SJSA1 (cell line): Measurements from ENCODE around the gene TMEFF1. TPM values are rescaled to one million over a fixed set of nuclear protein-coding genes. Genes with fewer than 3 reads are reported as not detected.

Experiments
- DNase-seq, 2 experiments: peaks; one replicate each; pipeline ENCODE4 v3.0.0-alpha.2; 2015 to 2020; ENCODE audit warnings: low spot score in 2 of 2, low read depth in 1 of 2
- H3K27ac ChIP-seq: fragments of 250-450 bp; sonication (Bioruptor Pico); 2 replicates; pipeline ENCODE4 v1.5.1; 2020; ENCODE audit warnings: mild to moderate bottlenecking, moderate library complexity
- H3K27me3 ChIP-seq: fragments of 250-450 bp; sonication (Bioruptor Pico); replicated peaks from 2 replicates; pipeline ENCODE4 v1.5.1; 2020; ENCODE audit warnings: mild to moderate bottlenecking, moderate library complexity
- H3K36me3 ChIP-seq: fragments of 250-450 bp; sonication (Bioruptor Pico); 2 replicates; pipeline ENCODE4 v1.5.1; 2020; ENCODE audit warnings: mild to moderate bottlenecking
- H3K4me1 ChIP-seq: fragments of 250-450 bp; sonication (Bioruptor Pico); replicated peaks from 2 replicates; pipeline ENCODE4 v1.6.1; 2021; ENCODE audit warnings: mild to moderate bottlenecking
- H3K4me3 ChIP-seq: fragments of 250-450 bp; sonication (Bioruptor Pico); 2 replicates; pipeline ENCODE4 v1.5.1; 2020; ENCODE audit warnings: mild to moderate bottlenecking
- H3K9me3 ChIP-seq: fragments of 250-450 bp; sonication (Bioruptor Pico); replicated peaks from 2 replicates; pipeline ENCODE4 v1.5.1; 2020; ENCODE audit warnings: mild to moderate bottlenecking
- total RNA-seq: library from RNA; depleted of rRNA; stranded (reverse); fragments of >200 nt; shearing (Covaris generic); gene quantifications from 2 replicates; pipeline ENCODE4 v1.2.3, GENCODE V29; 2014; rRNA removed

TMEFF1 gene, protein sequence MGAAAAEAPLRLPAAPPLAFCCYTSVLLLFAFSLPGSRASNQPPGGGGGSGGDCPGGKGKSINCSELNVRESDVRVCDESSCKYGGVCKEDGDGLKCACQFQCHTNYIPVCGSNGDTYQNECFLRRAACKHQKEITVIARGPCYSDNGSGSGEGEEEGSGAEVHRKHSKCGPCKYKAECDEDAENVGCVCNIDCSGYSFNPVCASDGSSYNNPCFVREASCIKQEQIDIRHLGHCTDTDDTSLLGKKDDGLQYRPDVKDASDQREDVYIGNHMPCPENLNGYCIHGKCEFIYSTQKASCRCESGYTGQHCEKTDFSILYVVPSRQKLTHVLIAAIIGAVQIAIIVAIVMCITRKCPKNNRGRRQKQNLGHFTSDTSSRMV
- 1.3 and 9.3 TPM in 2 replicates for total RNA-seq

DNA sequence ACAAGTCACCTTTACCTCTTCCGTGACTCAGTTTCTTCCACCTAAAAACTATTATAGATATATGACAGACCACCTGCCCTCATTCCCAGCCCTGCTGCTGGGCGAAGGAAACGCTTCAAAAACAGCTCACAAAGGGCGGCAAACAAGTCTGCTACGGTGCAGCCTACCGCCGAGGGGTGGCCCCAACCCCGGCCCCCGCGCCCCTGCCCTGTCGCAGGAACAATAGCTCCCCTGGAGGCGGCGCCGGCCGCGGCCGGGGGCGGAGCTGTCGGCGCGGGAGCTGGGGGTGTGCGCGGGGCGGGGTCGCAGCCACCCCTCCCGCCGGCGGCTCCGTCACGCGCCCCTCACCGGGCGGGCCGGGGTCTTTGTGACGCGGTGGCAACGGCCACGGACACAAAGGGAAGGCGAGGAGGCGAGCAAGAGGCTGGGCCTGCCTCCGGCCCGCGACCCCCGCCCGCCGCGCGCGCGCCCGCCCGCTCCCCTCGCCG, at the start of gene TMEFF1:
TSS of gene TMEFF1 (plus strand) at position 362 of the 488 bp plus-strand sequence. CDS start 396 bp downstream, outside the sequence.
- Histone ChIP-seq H3K27ac (no peak within 1 kb of the TSS), H3K4me3 (peak within 1 kb of the TSS; percentile 77), H3K9me3 (no peaks in the 10 kb centered on the region), H3K4me1 (0 out of 2 replicates have a peak, but pooled peaks cover 3% of the 10 kb centered on the region), H3K36me3 (no peaks in the 10 kb centered on the region), H3K27me3 (no peaks in the 10 kb centered on the region)
- peak in 1 of 2 experiments; percentile 58 for DNase-seq

DNA sequence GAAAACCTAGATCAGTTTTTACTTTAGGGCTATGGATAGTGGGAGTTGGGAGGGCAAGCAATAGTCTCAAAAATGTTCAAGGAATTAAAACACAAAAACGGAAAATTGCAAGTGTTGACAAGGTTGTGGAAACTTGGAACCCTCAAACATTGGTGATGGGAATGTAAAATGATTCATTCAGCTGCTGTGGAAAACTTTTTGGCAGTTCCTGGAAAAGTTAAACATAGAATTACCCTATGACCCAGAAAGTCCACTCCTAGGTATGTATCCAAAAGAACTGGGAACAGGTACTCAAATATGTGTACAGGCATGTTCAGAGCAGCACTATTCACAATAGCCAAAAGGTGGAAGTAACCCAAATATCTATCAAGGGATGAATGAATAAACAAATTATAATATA, 47.2 kb upstream of the TMEFF1 start:
- Histone ChIP-seq H3K4me3 (no peak overlapping the region), H3K9me3 (no peaks in the 10 kb centered on the region), H3K27ac (peak overlapping the region; percentile 83), H3K36me3 (peaks cover 10% of the 10 kb centered on the region), H3K27me3 (no peaks in the 10 kb centered on the region), H3K4me1 (peaks cover 32% of the 10 kb centered on the region)
- DNase-seq, result no peak

DNA sequence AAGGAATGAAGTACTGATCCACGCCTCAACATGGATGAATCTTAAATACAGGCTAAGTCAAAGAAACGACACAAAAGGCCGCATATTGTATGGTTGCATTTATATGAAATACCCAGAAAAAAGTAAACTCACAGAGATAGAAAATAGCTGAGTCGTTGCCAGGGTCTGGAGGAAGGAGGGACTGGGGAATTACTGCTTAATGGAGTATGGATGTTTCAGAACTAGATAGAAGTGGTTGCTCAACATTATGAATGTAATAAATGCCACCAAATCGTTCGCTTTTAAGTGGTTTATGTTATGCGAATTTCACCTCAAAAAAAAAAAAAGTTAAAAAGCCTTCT, 46.8 kb upstream of the TMEFF1 start:
- DNase-seq, result no peak
- H3K27ac ChIP-seq, result peak overlapping the region; percentile 83
- H3K9me3 ChIP-seq, result no peaks in the 10 kb centered on the region
- no peaks in the 10 kb centered on the region for H3K27me3 ChIP-seq
- H3K4me1 ChIP-seq, result peaks cover 32% of the 10 kb centered on the region
- H3K4me3 ChIP-seq, result peak overlapping the region; percentile 87
- H3K36me3 ChIP-seq, result peaks cover 11% of the 10 kb centered on the region

DNA sequence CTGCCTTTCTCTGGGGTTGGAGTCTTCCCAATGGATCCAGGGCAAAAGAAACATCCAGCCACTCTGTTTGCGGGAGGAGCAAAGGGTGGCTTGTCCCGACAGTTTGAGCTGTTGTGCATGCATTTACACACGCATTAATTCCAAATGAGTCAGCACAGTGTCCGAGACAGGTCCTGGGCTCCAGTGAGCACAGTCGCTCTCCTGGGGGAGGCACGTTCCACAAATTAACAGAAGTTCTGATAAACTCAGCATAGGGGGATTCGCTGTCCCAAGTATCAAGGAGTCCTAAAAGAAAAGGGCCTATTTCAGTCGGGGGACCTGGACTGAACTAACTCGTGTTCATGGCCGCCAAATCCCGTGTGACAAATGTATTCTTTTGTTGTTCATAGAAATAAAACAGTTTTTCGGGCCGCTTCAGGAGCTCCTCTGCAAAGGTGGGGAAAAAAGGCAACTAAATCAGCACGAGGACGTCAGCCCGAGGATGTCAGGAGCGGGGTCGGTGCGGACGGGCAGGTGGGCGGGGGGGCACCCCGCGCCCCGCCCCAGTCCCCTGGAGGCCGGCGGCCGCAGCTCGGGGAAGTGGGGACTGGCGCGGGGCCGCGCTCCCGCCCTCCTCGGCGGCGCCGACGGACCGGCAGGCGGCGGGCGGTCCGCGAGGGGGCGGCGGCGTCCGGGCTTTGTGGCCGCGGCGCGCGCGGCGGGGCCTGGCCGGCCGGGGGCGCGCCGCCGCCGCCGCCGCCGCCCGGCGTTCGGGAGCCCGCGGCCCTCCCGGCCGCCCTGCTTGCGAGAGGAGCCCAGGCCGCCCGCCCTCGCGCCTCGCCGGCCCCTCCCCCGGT, 46.2 kb upstream of the TMEFF1 start, which contains the start of gene MSANTD3:
TSS of gene MSANTD3 (plus strand) at position 614 of the 836 bp plus-strand sequence. CDS start 14,796 bp downstream, outside the sequence.
- Histone ChIP-seq H3K36me3 (peaks cover 17% of the 10 kb centered on the region), H3K27ac (peak within 1 kb of the TSS; percentile 94), H3K4me1 (peaks cover 32% of the 10 kb centered on the region), H3K27me3 (no peaks in the 10 kb centered on the region), H3K9me3 (no peaks in the 10 kb centered on the region), H3K4me3 (peak within 1 kb of the TSS; percentile 87)
- DNase-seq, result peak; percentile 61 to 77

DNA sequence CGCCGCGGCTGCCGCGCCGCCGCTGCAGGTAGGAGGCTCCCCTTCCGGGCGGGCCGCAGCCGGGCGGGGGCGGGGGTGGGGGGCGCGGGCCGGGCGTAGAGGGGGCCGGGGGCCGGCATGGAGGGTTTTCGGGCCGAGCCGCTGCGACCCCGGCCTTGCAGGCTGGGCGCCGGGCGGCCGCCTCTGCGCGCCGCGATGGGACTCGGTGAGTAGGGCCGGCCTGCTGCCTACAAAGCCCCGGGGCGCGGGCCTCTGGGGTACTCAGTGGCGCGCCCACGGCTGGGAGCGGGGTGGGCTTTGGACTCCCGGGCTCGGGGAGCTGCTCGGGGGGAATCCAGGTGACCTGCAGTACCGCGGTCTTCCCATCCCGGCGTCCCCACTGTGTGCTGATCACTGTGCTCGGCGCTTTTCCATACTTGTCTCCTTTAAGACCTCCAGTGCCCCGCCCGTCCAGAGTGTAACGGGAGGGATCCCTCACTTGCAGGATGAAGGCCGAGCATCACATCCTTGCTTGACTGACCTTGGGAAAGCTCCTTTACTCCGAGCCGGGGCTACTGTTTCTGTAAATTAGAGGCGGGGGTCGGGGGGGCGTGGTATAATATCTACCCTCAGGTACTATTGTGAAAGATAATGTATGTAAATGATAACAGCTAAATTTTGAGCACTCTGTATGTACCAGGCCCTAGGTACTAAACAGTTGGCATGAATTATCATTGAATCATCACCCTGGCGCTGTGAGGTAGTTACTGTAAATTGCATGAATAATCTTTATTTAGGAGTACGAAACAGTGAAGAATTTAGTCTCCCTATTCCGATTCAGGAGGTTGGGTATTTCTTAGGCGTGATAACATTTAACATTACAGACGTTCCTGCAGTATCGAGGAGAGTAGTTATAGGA, 45.3 kb upstream of the TMEFF1 start:
- H3K27me3 ChIP-seq, result no peaks in the 10 kb centered on the region
- DNase-seq, result peak; percentile 68 to 70
- H3K36me3 ChIP-seq, result peaks cover 26% of the 10 kb centered on the region
- peaks cover 32% of the 10 kb centered on the region for H3K4me1 ChIP-seq
- H3K27ac ChIP-seq, result peak overlapping the region; percentile 94
- H3K9me3 ChIP-seq, result no peaks in the 10 kb centered on the region
- peak overlapping the region; percentile 87 for H3K4me3 ChIP-seq

DNA sequence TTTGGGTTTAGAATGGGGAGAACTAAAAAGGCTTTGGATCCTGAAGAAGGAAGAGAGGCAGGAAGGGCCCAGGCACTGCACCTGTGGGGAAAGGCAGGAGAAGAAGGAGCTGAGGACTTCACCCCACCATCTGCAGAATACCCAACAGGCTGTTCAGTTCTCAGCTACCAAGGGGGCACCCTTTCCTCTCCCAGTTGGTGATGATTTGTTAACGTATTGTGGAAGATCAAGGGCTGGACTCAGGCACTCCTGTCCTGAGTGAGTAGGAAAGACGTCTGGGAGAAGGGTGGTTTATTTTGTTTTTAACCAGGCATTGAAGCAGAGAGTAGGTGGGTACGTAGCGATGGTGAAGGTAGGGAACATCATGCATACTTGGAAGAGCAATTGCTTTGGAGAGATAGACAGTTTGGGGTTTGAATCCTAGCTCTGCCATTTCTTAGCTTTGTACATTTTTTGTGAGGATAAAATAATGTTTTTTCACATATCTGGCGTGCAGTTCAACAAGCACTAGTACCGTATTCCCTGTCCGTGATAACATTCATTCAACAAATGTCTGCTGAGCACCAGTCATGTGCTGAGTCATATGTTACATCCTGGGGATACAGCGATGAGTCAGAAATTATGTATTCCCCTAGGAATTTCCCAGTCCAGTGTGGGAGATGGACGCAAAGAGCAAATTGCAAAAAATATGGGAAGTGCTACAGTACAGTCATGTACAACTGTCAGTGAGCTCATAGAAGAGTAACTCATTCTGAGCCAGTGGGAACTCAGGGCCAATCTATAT, 43.9 kb upstream of the TMEFF1 start:
- peak overlapping the region; percentile 94 for H3K27ac ChIP-seq
- no peaks in the 10 kb centered on the region for H3K27me3 ChIP-seq
- H3K9me3 ChIP-seq, result no peaks in the 10 kb centered on the region
- H3K4me1 ChIP-seq, result peaks cover 32% of the 10 kb centered on the region
- peaks cover 39% of the 10 kb centered on the region for H3K36me3 ChIP-seq
- peak overlapping the region; percentile 87 for H3K4me3 ChIP-seq
- DNase-seq, result peak; percentile 80 to 93

DNA sequence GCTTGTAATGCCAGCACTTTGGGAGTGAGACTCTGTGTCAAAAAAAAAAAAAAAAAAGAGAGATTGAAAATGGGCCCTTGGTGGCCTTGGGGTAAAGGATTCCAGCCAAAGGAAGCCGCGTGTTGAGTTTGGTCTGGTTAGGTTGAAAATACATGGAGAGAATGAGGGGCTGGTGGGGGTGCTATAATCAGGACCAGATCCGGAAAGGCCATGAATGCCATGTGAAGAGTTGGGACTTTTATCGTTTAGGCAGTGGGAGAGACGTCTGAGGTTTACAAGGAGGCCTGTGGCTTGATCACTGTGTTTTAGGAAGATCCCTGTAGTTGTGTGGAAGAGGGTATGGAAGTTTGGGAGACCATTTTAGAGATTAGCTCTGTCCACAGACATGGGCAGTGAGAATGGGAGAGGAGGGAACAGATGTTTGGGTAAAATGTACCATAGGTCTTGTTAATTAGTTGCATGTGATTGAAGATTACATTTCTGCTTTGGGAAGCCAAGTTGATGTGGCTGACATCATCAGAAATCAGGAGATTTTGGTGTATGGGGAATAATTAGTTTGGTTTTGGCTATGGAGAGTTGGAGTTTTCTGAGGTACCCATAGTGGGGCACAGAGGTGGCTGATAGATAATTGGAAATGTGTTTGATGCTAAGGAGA, 42.5 kb upstream of the TMEFF1 start:
- no peaks in the 10 kb centered on the region for H3K27me3 ChIP-seq
- peaks cover 32% of the 10 kb centered on the region for H3K4me1 ChIP-seq
- H3K9me3 ChIP-seq, result no peaks in the 10 kb centered on the region
- peak overlapping the region; percentile 94 for H3K27ac ChIP-seq
- no peak overlapping the region for H3K4me3 ChIP-seq
- H3K36me3 ChIP-seq, result peaks cover 51% of the 10 kb centered on the region
- DNase-seq, result peak in 1 of 2 experiments; percentile 21

DNA sequence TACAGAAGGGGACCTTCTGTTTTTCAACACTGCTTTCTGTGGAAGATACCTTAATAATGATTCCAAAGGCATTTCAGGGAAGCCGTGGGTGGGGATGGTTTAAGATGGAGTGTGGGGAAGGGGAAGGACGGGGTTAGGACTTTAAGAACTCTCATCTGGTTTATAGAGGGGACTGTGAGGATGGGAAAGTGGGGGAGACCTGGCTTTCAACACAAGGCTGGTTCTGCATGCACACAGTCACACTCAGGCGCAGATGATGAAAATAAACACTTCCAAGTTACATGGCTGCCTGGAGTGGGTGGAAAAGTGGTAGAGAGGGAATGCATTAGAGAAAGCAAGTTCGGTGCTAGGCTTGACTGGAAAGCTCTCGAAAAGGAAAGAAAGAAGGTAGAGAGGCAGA, 41.1 kb upstream of the TMEFF1 start:
- Histone ChIP-seq H3K9me3 (no peaks in the 10 kb centered on the region), H3K4me1 (peaks cover 24% of the 10 kb centered on the region), H3K27ac (no peak overlapping the region), H3K4me3 (no peak overlapping the region), H3K27me3 (no peaks in the 10 kb centered on the region), H3K36me3 (peaks cover 60% of the 10 kb centered on the region)
- no peak for DNase-seq

DNA sequence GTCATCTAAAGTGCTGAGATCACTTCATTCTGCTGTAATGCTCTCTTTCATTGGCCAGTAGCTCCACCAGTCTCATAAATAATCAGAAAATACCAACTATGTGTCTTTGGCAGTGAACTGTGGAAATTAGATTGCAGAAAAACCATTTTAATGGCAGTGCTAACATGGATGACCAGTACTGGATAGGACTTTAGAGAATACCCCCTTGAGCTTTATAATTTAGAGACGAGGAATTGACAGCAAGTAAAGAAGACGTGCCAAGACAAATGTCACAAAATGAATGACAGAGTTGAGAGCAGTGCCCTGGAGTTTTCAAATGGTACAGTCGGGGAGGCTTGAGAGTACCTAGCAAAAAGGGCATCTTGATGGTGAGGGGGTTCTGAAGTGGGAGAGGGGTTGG, 40.2 kb upstream of the TMEFF1 start:
- H3K9me3 ChIP-seq, result no peaks in the 10 kb centered on the region
- H3K27ac ChIP-seq, result no peak overlapping the region
- peaks cover 58% of the 10 kb centered on the region for H3K36me3 ChIP-seq
- H3K4me3 ChIP-seq, result no peak overlapping the region
- no peak for DNase-seq
- no peaks in the 10 kb centered on the region for H3K27me3 ChIP-seq
- peaks cover 24% of the 10 kb centered on the region for H3K4me1 ChIP-seq

DNA sequence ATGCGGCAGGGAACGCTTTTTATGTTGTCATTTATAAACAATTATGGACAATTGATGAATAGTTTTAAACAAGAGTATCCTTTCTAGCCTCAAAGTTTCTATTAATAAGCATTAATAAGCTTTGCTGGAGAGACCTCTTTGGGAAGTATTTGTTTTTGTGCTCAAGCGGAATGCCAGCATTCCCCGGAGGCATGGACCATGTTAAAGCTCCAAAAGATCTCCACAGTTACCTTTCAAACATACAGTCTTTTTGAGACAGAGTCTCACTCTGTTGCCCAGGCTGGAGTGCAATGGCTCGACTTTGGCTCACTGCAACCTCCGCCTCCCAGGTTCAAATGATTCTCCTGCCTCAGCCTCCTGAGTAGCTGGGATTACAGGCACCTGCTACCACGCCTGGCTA, 36.4 kb upstream of the TMEFF1 start:
- H3K4me3 ChIP-seq, result no peak overlapping the region
- DNase-seq, result no peak
- no peak overlapping the region for H3K27ac ChIP-seq

DNA sequence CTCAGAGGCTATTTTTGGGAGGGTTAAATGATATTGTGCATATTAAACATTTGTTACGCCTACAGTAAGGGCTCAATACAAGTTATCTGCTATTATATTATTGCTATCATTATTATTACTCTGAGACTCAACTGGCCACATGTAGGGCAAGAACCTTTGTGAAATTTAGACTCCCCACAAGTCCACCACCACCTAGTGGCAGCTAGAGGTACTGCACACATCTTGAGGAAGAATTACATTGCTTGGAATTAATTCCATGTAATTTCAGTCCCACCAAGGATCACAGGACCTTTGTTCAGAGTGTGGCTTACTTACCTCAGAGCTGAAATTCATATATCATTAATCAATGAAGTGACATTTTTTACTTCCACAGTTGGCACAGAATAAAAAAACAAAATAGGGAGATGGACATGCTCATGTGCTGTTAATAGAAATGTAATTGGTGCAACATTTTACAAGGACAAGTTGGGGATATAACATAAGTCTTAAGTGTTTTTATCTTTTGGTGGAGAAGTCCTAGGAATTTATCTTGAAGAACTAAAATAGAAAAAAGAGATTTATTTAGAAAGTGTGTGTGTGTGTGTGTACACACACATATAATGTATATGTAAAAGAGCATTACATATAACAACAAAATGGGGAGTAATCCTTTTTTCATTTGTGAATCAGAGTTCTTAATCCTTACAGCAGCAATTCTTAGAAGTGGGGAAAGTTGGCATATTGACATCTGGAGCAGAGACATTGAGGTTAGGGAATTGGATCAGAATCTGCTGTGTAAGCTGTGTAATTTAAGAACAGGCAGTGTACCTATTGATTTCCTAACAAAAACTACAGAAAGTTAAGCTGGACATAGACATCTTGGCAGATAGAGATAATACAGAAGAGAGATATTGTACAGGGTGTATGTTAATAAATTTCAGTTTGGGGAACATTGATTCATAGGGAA, 34.8 kb upstream of the TMEFF1 start:
- Histone ChIP-seq H3K36me3 (peaks cover 52% of the 10 kb centered on the region), H3K27ac (no peak overlapping the region), H3K4me3 (no peak overlapping the region), H3K4me1 (no peaks in the 10 kb centered on the region), H3K27me3 (no peaks in the 10 kb centered on the region), H3K9me3 (no peaks in the 10 kb centered on the region)
- DNase-seq, result peak; percentile 52 to 75

More for the DNA sequence above, 36.4 kb upstream of the TMEFF1 start:
- no peaks in the 10 kb centered on the region for H3K4me1 ChIP-seq
- peaks cover 52% of the 10 kb centered on the region for H3K36me3 ChIP-seq
- no peaks in the 10 kb centered on the region for H3K9me3 ChIP-seq
- H3K27me3 ChIP-seq, result no peaks in the 10 kb centered on the region
